Thyroid gland (tissue), 4 donors: ENCODE results near the gene CCDC154. TPM values are rescaled to one million over a fixed set of nuclear protein-coding genes. Genes with fewer than 3 reads are reported as not detected.

Experiments used
- DNase-seq, 2 donors: peaks; one replicate each; pipeline ENCODE4 v3.0.0-alpha.2; 2019
- H3K27ac ChIP-seq, 3 donors: fragments of 200-600 bp; sonication (generic); 1 replicate in 2 of 3; 2 replicates in 1 of 3; pipeline ENCODE4 v1.5.1; 2016 to 2019; ENCODE audit warnings: mild to moderate bottlenecking in 1 of 3, moderate library complexity in 1 of 3
- H3K27me3 ChIP-seq: fragments of 200-600 bp; sonication (generic); one replicate; pipeline ENCODE4 v1.5.1; 2019
- H3K36me3 ChIP-seq, 2 donors: fragments of 200-600 bp; sonication (generic); one replicate each; pipeline ENCODE4 v1.5.1; 2016 to 2019
- H3K4me1 ChIP-seq, 2 donors: fragments of 200-600 bp; sonication (generic); one replicate each; pipeline ENCODE4 v1.5.1; 2017 to 2019
- H3K4me3 ChIP-seq, 3 donors: fragments of 200-600 bp; sonication (generic); replicated peaks in 1 of 3; 1 replicate in 2 of 3; 2 replicates in 1 of 3; pipeline ENCODE4 v1.5.1; 2016; ENCODE audit warnings: mild to moderate bottlenecking in 1 of 3
- H3K9me3 ChIP-seq: fragments of 200-600 bp; sonication (generic); one replicate; pipeline ENCODE4 v1.5.1; 2017
- POLR2A ChIP-seq, 2 donors: fragments of 450-650 bp; IDR thresholded peaks; one replicate each; pipeline ENCODE4 v1.6.1; 2017; ENCODE audit warnings: antibody characterized with exemption in 2 of 2, mild to moderate bottlenecking in 2 of 2, moderate library complexity in 1 of 2
- WGBS, 2 donors: methylation state at CpG; one replicate each; pipeline ENCODE4 v1.1.5; 2017; 5-methylcytosine and 5-hydroxymethylcytosine counted together
- intact Hi-C: fragments of 100-400 bp; cut with DNase I; formaldehyde crosslinking; loops from one replicate; pipeline ENCODE4 v1.15.1; 2023
- total RNA-seq, 4 donors: library from RNA; depleted of rRNA; stranded (reverse); fragments of >200 nt; gene quantifications; one replicate each; pipeline ENCODE4 v1.2.3, GENCODE V29; 2016
- TF ChIP-seq, protein P1 (sequence below), 6 experiments: fragments of 200-600 bp in 3 of 6; fragments of 450-650 bp in 3 of 6; sonication (generic) in 3 of 6; IDR thresholded peaks; one replicate each; pipeline ENCODE4 v1.5.1; 2016 to 2019; ENCODE audit warnings: antibody characterized with exemption in 6 of 6, mild to moderate bottlenecking in 2 of 6, inconsistent platforms in 1 of 6, moderate library complexity in 1 of 6

Gene CCDC154
- total RNA-seq, 4 donors from 2014 or later: 0.27 to 1.6 (median 0.99) TPM

DNA sequence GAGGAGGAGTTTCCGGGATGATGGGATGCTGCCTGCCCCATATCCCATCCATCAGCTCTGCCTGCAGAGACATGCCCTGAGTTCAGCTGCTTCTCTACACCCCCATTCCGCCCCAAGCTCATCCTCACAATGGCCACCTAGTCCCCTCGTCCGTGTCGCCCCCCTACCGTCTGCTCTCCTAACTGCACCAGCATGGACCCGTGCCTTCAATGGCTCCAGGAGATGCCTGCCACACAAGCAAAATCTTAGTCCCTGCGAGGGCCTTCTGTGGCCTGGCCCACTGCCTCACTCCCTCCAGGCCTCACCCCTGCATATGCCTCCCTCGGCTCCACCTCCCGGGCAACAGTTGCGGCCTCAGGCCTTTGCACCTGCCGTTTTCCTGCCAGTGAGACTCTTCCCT is 47.0 kb upstream of the CCDC154 start:
- intact Hi-C loops: loop anchor here (5.0 kb wide), 1 partner anchor 111 kb away; no protein-coding TSS in a partner anchor
- Histone ChIP-seq H3K4me1 (peaks cover 10 to 20% of the 10 kb centered on the region in 2 donors), H3K27me3 (no peaks in the 10 kb centered on the region), H3K27ac (no peak overlapping the region), H3K4me3 (no peak overlapping the region), H3K36me3 (peaks cover 5 to 9% of the 10 kb centered on the region in 2 donors), H3K9me3 (no peaks in the 10 kb centered on the region)
- no peak for DNase-seq
- TF ChIP-seq, protein P1, sequence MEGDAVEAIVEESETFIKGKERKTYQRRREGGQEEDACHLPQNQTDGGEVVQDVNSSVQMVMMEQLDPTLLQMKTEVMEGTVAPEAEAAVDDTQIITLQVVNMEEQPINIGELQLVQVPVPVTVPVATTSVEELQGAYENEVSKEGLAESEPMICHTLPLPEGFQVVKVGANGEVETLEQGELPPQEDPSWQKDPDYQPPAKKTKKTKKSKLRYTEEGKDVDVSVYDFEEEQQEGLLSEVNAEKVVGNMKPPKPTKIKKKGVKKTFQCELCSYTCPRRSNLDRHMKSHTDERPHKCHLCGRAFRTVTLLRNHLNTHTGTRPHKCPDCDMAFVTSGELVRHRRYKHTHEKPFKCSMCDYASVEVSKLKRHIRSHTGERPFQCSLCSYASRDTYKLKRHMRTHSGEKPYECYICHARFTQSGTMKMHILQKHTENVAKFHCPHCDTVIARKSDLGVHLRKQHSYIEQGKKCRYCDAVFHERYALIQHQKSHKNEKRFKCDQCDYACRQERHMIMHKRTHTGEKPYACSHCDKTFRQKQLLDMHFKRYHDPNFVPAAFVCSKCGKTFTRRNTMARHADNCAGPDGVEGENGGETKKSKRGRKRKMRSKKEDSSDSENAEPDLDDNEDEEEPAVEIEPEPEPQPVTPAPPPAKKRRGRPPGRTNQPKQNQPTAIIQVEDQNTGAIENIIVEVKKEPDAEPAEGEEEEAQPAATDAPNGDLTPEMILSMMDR (IDR thresholded peaks at IDR 0.05): no peak
- TF ChIP-seq POLR2A (IDR thresholded peaks at IDR 0.05): no peak
- WGBS, 2 donors: 84 to 87% methylated on average over 12 of the region's 12 CpGs

DNA sequence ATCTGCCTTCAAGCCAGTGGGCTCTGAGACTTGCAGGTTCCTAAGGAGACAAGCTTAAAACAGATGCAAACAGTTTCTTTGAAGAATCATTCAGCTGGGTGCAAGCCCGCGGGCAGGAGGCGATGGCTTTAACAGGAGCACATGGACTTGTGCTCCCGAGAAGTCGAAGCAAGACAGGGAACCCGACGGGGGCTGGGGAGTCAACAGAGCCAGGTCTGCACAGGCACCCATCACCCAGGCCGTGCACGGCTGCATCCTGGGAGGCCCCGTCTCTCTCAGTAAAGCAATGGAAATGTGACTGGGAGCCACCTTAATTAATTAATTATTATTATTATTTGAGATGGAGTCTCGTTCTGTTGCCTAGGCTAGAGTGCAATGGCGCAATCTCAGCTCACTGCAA is 44.7 kb upstream of the CCDC154 start:
- no peak for TF ChIP-seq POLR2A (IDR thresholded peaks at IDR 0.05)
- TF ChIP-seq, protein P1 (IDR thresholded peaks at IDR 0.05): no peak
- 86 to 93% methylated on average over 8 to 12 of the region's 12 CpGs for WGBS, 2 donors
- Histone ChIP-seq H3K4me1 (peaks cover 4 to 8% of the 10 kb centered on the region in 2 donors), H3K4me3 (no peak overlapping the region), H3K9me3 (no peaks in the 10 kb centered on the region), H3K27me3 (no peaks in the 10 kb centered on the region), H3K36me3 (no peaks in the 10 kb centered on the region), H3K27ac (no peak overlapping the region)
- no peak for DNase-seq
- intact Hi-C loops: no loop called here

DNA sequence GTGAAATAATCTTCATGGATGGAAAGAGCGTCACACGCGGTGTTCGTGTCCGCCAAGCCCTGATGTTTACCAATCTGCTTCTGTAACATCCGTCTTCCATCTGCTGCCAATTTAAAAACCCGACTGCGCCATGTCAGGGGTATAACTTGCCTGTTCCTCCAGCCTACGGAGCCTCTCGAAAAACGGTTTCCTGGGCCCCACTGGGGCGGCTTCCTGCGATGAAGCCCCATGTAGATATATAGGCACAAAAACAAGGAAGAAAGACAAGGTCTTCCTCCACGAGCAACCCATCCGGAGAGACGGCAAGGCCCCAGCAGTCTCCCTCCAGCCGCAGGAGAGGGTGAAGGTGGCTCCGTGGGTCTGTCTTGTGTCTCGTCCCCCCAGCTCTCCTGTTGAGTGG is 44.3 kb upstream of the CCDC154 start, which contains the start of gene PTX4:
PTX4 (minus strand) TSS at position 326 of the 400 bp plus-strand sequence; CDS start at position 291, 35 bp downstream.
- WGBS, 2 donors: 85 to 87% methylated on average over 19 of the region's 19 CpGs
- H3K27ac ChIP-seq: no peak within 1 kb of the TSS
- H3K9me3 ChIP-seq: no peaks in the 10 kb centered on the region
- no peak for TF ChIP-seq POLR2A (IDR thresholded peaks at IDR 0.05)
- TF ChIP-seq, protein P1 (IDR thresholded peaks at IDR 0.05): no peak
- peaks cover 0 to 5% of the 10 kb centered on the region in 2 donors for H3K4me1 ChIP-seq
- H3K36me3 ChIP-seq: no peaks in the 10 kb centered on the region
- no peak within 1 kb of the TSS for H3K4me3 ChIP-seq
- H3K27me3 ChIP-seq: no peaks in the 10 kb centered on the region
- intact Hi-C loops: no loop called here
- DNase-seq: no peak

DNA sequence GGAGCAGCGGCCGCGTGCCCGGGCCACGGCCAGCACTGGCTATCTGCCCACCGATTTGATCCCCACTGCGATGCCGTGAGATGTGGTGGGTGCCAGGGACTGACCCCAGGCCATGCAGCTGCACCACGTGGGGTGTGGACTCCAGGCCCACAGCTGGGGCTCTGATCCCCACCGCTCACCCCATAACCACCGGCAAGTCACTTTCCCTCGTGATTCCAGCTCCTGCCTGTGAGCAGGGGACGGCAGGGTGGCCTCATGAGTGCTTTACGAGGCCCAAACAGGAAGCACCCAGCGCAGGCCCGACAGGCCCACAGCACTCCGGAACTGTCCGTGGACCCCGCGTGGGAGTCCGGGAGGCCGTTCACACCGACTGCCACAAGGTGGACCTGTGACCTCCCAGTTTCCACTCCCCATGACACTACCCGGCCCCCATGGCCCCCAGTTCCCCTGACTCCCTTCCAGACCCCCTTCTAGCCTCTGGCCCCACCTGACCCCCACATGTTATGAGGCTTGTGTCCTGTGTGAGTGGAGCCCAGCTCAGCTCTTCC is 43.8 kb upstream of the CCDC154 start:
- intact Hi-C loops: no loop called here
- no peak overlapping the region for H3K4me3 ChIP-seq
- H3K4me1 ChIP-seq: peaks cover 0 to 5% of the 10 kb centered on the region in 2 donors
- no peaks in the 10 kb centered on the region for H3K9me3 ChIP-seq
- H3K36me3 ChIP-seq: no peaks in the 10 kb centered on the region
- TF ChIP-seq, protein P1 (IDR thresholded peaks at IDR 0.05): no peak
- no peak for TF ChIP-seq POLR2A (IDR thresholded peaks at IDR 0.05)
- no peak overlapping the region for H3K27ac ChIP-seq
- DNase-seq: no peak
- H3K27me3 ChIP-seq: no peaks in the 10 kb centered on the region
- 85 to 89% methylated on average over 15 to 17 of the region's 24 CpGs for WGBS, 2 donors

DNA sequence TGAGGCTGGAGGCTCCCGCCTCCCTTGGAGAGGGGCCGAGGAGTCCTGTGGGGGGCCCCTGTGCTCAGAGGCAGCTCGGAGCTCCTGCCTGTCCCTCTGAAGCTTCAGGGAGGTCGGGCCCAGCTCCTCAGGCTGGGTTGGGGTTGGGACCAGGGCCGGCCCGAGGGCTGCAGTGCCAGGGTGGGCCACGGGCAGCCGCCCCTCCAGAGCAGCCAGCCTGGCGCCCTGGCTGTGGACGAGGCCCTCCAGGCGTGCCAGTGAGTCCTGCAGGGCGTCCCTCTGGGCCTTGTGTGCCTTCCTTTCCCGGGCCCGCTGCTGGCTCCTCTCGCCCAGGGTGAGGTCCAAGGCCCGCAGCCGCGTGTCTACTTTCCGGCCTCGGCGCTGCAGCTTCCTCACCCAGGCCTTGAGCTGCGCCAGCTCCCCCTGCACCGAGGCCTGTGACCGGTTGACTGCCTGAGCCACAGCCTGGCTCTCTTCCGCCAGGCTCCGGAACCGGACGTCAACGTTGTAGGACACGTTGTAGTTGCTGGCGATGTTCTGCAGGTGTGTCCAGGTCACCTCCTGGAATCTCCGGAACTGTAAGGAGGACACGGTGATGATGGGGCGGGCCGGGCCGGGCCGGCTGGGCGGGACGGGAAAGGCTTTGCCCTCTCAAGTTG is 43.2 kb upstream of the CCDC154 start:
- H3K36me3 ChIP-seq: no peaks in the 10 kb centered on the region
- H3K4me1 ChIP-seq: peaks cover 0 to 1% of the 10 kb centered on the region in 2 donors
- H3K4me3 ChIP-seq: no peak overlapping the region
- H3K27me3 ChIP-seq: no peaks in the 10 kb centered on the region
- TF ChIP-seq POLR2A (IDR thresholded peaks at IDR 0.05): no peak
- TF ChIP-seq, protein P1 (IDR thresholded peaks at IDR 0.05): no peak
- H3K9me3 ChIP-seq: no peaks in the 10 kb centered on the region
- WGBS, 2 donors: 93% methylated on average over 11 to 15 of the region's 39 CpGs
- intact Hi-C loops: no loop called here
- DNase-seq: no peak
- H3K27ac ChIP-seq: no peak overlapping the region
